HG02763 (cell line): ENCODE measurements around the gene BSPRY.
A peak's percentile ranks its signal among the peaks of the same experiment; 100 is the strongest.

Source experiments
- ATAC-seq: cut with Tn5 transposase; IDR thresholded peaks from one replicate; pipeline ENCODE4 v1.9.1; 2021; ENCODE audit warnings: mild to moderate bottlenecking, moderate library complexity; ENCODE audit not compliant: unreplicated experiment

The BSPRY gene

GRCh38 chr9:113349445-113350094 is at the start of gene BSPRY:
BSPRY (plus strand) TSS chr9:113349541; CDS start chr9:113349580, 39 bp downstream.
- peak; percentile 37 for ATAC-seq

- no peak for ATAC-seq
Observed at GRCh38 chr9:113299800-113300292, 49.5 kb upstream of the BSPRY start.

- no peak for ATAC-seq
Observed at GRCh38 chr9:113301548-113301947, 47.8 kb upstream of the BSPRY start.

GRCh38 chr9:113302792-113303418 is 46.4 kb upstream of the BSPRY start, which contains the start of gene RNF183:
RNF183 (minus strand) TSS chr9:113303376; CDS start chr9:113298184, 5,192 bp downstream.
- no peak for ATAC-seq

GRCh38 chr9:113306566-113306965 is 42.8 kb upstream of the BSPRY start:
- ATAC-seq, result no peak

GRCh38 chr9:113307396-113307975 is 41.9 kb upstream of the BSPRY start:
- no peak for ATAC-seq

GRCh38 chr9:113309204-113309813 is 40.0 kb upstream of the BSPRY start:
- ATAC-seq, result no peak

- ATAC-seq, result no peak
Observed at GRCh38 chr9:113310538-113310937, 38.8 kb upstream of the BSPRY start.

GRCh38 chr9:113311961-113312360 is 37.4 kb upstream of the BSPRY start:
- ATAC-seq, result no peak

GRCh38 chr9:113313261-113313660 is 36.1 kb upstream of the BSPRY start:
- ATAC-seq, result no peak

- ATAC-seq, result no peak
Observed at GRCh38 chr9:113315231-113315630, 34.1 kb upstream of the BSPRY start.

- no peak for ATAC-seq
Observed at GRCh38 chr9:113316030-113316429, 33.3 kb upstream of the BSPRY start.

GRCh38 chr9:113317777-113318176 is 31.6 kb upstream of the BSPRY start:
- no peak for ATAC-seq

GRCh38 chr9:113319054-113319453 is 30.3 kb upstream of the BSPRY start:
- ATAC-seq, result no peak

GRCh38 chr9:113320051-113320450 is 29.3 kb upstream of the BSPRY start:
- ATAC-seq, result no peak

- no peak for ATAC-seq
Observed at GRCh38 chr9:113322671-113323070, 26.7 kb upstream of the BSPRY start.

- no peak for ATAC-seq
Observed at GRCh38 chr9:113326230-113326629, 23.1 kb upstream of the BSPRY start.

GRCh38 chr9:113328045-113328782 is 21.1 kb upstream of the BSPRY start:
- ATAC-seq, result no peak

GRCh38 chr9:113331780-113332179 is 17.6 kb upstream of the BSPRY start:
- no peak for ATAC-seq

- ATAC-seq, result no peak
Observed at GRCh38 chr9:113337714-113338113, 11.6 kb upstream of the BSPRY start.
